Measurements from ENCODE around the gene LMTK3.
"Not testable (repeated sequence)": the region's sequence is repeated elsewhere in the genome, so short reads cannot be mapped to it uniquely, and the experiment has no call there.

The LMTK3 gene

GRCh38 chr19:48539503-48540096 is 28.0 kb upstream of the LMTK3 start:
- H3K4me3 ChIP-seq (ENCODE audit: low read depth, low read length), result no peak overlapping the region
- peak; percentile 88 for DNase-seq (ENCODE audit: low read depth)
- TF ChIP-seq CTCF (IDR thresholded peaks at IDR 0.05; ENCODE audit: control insufficient read depth, extremely low read depth, insufficient read depth), result no peak

DNA sequence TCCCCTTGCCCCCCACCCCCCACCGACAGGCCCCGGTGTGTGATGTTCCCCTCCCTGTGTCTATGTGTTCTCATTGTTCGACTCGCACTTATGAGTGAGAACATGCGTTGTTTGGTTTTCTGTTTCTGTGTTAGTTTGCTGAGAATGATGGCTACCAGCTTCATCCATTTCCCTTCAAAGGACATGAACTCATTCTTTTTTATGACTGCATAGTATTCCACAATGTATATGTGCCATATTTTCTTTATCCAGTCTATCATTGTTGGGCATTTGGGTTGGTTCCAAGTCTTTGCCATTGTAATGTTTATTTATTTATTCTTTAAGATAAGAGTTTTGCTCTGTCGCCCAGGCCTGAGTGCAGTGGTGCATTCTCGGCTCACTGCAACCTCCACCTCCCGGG is 26.4 kb upstream of the LMTK3 start:
- DNase-seq (ENCODE audit: low read depth); H3K4me3 ChIP-seq (ENCODE audit: low read depth, low read length): not testable (repeated sequence)

DNA sequence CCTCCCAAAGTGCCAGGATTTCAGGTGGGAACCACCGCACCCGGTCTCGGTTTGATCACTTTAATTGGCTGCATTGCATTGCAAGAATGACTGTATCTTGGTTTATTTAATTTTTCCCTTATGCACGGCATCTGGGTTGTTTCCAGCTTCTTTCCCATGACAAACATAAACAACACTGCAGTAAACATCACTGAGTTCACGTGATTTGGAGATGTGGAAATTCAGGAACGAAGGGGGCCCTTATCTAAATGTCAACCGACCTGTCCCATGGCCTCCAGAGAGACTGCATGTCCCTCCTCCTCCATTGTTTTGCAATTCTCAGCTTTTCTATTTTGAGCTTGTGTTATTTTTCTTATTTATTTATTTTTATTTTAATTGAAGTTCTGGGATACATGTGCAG is 25.9 kb upstream of the LMTK3 start:
- H3K4me3 ChIP-seq (ENCODE audit: low read depth, low read length), result no peak overlapping the region
- DNase-seq (ENCODE audit: low read depth), result no peak
- no peak for TF ChIP-seq CTCF (IDR thresholded peaks at IDR 0.05; ENCODE audit: control insufficient read depth, extremely low read depth, insufficient read depth)

- no peak for DNase-seq (ENCODE audit: low read depth)
- TF ChIP-seq CTCF (IDR thresholded peaks at IDR 0.05; ENCODE audit: control insufficient read depth, extremely low read depth, insufficient read depth), result no peak
- H3K4me3 ChIP-seq (ENCODE audit: low read depth, low read length), result no peak overlapping the region
These were observed 22.1 kb upstream of the LMTK3 start for GRCh38 chr19:48533770-48534169.

DNA sequence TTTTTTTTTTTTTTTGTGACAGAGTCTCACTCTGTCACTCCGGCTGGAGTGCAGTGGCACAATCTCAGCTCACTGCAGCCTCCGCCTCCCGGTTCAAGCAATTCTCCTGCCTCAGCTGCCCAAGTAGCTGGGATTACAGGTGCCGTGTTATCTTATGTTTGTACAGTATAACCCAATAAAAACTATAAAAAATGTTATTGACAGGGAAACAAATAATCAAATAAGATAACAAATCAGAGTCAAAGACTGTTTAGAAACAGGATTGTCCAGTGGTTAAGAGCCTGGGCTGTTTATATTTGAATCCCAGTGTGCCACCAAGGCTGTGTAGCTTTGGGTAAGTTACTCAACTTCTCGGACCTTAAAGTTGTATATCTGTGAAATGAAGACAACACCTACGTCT is 19.1 kb upstream of the LMTK3 start:
- TF ChIP-seq CTCF (IDR thresholded peaks at IDR 0.05; ENCODE audit: control insufficient read depth, extremely low read depth, insufficient read depth), result no peak
- DNase-seq (ENCODE audit: low read depth), result peak; percentile 81
- no peak overlapping the region for H3K4me3 ChIP-seq (ENCODE audit: low read depth, low read length)

DNA sequence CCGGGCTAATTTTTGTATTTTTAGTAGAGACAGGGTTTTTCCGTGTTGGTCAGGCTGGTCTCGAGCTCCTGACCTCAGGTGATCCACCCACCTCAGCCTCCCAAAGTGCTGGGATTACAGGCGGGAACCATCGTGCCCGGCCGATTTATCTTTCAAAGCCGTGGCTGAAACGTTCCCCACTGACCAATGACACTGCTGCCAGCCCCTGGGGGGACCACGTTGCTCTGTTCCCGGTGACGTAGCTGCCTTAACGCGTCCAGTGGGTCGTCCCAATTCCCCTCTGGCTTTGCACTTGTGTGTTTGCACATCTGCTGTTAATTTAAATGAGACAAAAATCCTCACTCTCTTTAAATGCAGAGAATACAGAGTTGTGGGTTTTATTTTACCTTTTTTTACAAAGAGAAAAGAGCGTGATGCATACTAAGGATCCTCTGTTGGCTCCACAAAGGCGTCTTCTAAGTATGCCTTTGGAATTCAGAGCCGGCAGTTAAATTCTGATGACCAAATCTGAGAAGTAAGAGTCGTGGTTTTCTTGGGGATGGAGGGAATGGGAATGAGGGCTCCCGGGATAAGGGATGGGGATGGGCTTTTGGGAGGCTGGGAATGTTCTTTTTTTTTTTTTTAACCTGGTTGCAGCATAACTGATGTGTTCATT is 18.6 kb upstream of the LMTK3 start:
- H3K4me3 ChIP-seq (ENCODE audit: low read depth, low read length), result no peak overlapping the region
- TF ChIP-seq CTCF (IDR thresholded peaks at IDR 0.05; ENCODE audit: control insufficient read depth, extremely low read depth, insufficient read depth), result no peak
- no peak for DNase-seq (ENCODE audit: low read depth)

GRCh38 chr19:48529156-48529555 is 17.5 kb upstream of the LMTK3 start:
- no peak overlapping the region for H3K4me3 ChIP-seq (ENCODE audit: low read depth, low read length)
- DNase-seq (ENCODE audit: low read depth), result no peak
- TF ChIP-seq CTCF (IDR thresholded peaks at IDR 0.05; ENCODE audit: control insufficient read depth, extremely low read depth, insufficient read depth), result no peak
